GM10266 (cell line): ENCODE measurements around the gene LRRC26.
A peak's percentile ranks its signal among the peaks of the same experiment; 100 is the strongest.

ENCODE experiments used
- DNase-seq: peaks from one replicate; pipeline ENCODE4 v3.0.0; 2012; ENCODE audit errors: extremely low spot score
- TF ChIP-seq, protein P1 (sequence below): IDR thresholded peaks from 2 replicates; pipeline ENCODE4 v1.5.1; 2012; ENCODE audit warnings: mild to moderate bottlenecking, low read depth; ENCODE audit not compliant: control insufficient read depth, insufficient read depth; ENCODE audit errors: missing control alignments

LRRC26 gene

DNA sequence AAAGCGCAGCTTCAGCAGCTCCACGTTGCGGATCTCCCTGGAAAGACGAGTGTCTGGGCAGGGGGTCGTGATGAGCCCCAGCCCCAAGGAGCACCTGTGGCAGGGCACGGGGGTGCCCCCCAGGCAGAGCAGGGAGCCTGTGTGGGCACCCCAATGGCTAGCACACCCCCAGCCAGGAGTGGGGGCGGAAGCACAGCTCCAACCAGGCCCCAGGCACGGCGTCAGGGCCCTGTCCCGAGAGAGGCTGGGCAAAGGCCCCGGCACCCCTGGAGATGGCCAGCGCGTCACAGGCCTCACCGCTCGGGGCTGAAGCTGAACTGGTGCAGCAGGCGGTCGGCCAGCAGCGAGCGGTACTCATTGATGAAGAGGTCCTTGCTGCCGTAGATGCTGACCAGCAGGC, 10.6 kb upstream of the LRRC26 start:
- TF ChIP-seq, protein P1, sequence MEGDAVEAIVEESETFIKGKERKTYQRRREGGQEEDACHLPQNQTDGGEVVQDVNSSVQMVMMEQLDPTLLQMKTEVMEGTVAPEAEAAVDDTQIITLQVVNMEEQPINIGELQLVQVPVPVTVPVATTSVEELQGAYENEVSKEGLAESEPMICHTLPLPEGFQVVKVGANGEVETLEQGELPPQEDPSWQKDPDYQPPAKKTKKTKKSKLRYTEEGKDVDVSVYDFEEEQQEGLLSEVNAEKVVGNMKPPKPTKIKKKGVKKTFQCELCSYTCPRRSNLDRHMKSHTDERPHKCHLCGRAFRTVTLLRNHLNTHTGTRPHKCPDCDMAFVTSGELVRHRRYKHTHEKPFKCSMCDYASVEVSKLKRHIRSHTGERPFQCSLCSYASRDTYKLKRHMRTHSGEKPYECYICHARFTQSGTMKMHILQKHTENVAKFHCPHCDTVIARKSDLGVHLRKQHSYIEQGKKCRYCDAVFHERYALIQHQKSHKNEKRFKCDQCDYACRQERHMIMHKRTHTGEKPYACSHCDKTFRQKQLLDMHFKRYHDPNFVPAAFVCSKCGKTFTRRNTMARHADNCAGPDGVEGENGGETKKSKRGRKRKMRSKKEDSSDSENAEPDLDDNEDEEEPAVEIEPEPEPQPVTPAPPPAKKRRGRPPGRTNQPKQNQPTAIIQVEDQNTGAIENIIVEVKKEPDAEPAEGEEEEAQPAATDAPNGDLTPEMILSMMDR: no peak
- no peak for DNase-seq

DNA sequence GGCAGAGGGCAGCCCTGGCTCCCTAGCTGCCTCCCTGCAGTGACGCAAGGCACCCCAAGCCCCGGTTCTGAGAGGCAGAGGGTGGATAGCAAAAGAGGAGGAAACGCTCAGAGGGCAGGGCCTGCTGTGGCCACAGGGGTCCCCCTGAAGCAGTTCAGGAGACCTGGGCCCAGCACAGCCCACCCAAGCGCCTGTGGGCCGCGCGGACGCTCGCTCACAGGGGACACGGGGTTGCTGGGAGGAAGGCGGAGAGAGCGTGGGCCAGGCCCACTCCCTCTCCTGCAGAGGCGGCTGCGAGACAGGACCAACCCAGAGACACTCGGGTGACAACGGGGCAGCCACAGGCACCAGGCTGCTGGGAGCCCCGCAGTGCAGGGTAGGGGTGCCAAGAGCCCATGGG, 9.9 kb upstream of the LRRC26 start:
- no peak for DNase-seq
- TF ChIP-seq, protein P1: no peak

DNA sequence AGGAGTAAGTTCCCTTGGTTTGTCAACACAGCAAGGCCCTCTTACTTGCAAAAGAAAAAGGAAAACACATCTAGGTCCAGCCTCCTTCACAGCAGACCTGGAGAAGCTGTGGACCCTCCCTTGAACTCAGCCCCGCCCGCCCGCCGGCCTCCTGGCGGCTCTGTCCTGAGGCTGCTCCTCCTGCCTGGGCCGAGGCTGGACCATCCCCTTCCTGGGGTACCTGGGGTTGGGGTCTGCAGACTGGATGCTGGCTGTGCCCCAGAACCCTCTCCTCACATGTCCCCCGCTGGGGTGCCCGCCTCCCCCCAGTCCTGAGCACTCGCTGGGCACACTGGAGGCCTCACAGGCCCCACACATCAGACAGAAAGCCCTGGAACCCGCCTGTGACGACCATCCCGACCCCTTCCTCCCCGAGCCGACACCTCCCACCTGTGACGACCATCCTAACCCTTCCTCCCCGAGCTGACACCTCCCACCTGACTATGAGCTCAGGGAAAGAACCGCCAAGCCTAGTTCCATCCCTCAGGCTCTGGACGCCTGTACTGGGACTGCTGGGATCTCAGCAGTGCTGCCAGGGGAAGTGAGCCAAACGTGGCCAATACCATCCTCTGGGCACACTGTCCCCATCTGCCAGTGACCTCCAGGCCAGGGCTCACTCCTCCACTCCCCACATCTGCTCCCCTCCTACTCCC, 9.2 kb upstream of the LRRC26 start:
- no peak for DNase-seq
- TF ChIP-seq, protein P1: no peak

DNA sequence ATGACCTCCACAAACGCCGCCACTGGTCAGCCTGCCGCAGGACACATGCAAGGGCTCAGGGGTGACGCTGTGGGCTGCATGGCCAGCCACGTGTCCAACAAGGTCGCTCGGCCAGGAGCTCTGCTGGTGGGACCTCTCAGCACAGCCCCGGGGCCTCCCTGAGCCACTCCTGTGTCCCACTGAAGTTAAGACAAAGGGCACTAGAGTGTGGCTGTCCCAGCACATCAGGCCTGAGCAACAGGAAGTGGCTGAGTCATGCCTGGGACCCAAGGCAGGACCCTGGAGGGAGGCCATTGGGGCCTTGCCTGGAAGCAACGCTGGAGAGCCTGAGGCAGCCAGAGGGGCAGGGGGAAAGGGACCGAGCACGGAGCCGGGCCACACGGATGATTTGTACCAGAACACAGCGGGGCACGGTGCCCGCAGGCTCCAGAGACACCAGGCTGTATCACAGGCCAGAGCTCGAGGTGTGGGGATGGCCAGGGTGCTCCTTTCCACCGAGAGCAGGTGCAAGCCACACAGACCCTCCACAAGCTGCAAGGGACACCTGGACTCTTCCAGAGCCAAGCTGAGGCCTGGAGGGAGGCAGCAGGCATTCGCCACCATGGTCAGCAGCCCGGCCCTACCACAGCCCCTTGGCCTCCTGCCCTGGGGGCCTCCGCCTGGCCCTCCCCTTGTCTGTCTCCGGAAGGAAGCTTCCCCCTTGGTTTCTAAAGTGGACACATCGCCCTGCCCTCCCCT, 8.5 kb upstream of the LRRC26 start:
- no peak for DNase-seq
- TF ChIP-seq, protein P1: no peak

DNA sequence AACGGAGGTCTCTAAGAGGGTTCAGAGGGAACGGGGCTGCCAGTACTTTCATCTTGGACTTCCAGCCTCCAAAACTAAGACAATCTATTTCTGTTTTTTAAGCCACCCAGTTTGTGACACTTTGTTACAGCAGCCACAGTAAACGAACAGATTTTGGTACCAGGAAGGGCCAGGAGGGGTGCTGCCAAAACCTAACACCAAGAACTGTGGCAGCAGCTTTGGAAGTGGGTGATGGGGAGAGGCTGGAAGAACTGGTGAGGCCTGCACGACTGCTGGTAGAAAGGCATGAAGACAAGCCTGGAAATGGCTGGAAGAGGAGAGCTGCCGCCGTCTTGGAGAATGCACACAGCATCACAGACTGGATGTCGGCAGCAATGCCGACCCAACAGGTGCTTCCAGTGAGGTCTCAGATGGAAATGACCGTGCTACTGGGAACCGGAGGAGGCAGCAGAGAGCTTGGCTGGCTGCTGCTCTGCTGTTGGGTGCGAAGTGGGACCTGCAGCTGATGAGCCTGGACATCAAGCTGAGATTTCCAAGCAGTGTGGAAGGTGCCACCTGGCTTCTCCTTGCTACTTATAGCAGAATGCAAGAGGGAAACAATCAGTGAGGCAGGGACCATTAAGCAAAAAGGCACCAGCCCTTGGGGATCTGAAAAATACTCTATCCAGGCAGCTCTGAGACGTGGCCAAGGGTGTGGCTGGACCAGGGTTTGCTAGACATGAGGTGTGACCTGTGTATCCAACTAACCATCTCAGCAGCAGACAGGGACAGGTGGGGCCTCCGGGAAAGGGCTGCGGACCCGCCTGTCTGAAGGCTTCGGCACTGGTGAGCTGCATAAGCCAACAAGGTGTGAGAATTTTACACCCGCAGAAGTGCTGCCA, 6.7 kb upstream of the LRRC26 start:
- DNase-seq: peak; percentile 80
- TF ChIP-seq, protein P1: peak; percentile 70

DNA sequence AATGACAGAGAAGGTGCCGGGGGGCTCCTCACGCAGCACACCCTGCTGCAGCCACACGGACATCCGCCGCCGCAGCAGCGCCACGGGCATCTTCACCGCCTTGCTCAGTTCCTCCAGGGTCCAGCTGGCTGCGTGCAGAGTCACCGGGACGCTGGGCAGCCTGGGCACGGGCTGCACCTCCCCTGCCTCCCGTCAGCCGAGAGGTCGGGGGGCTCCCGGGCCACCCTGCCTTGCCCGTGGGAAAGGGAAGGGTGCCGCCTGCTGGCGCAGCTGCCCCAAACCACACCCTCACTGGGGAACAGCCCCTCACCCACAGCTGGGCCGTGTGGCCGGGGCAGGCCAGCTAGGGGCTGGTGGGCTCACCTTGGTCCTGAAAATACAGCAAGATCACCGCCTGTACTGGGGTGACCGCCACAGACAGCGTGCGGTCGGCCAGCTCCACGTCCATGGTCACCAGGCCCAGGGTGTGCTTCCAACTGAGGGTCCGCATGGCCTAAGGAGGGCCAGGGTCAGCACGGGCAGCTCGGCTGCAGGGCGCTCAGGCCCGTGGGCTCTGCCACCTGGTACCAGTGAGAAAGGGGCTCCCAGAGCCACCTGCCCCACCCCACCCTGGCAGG, 5.6 kb upstream of the LRRC26 start:
- TF ChIP-seq, protein P1: peak; percentile 22
- DNase-seq: peak; percentile 59
